ENCODE data around the gene LAMA5.

Gene LAMA5

DNA sequence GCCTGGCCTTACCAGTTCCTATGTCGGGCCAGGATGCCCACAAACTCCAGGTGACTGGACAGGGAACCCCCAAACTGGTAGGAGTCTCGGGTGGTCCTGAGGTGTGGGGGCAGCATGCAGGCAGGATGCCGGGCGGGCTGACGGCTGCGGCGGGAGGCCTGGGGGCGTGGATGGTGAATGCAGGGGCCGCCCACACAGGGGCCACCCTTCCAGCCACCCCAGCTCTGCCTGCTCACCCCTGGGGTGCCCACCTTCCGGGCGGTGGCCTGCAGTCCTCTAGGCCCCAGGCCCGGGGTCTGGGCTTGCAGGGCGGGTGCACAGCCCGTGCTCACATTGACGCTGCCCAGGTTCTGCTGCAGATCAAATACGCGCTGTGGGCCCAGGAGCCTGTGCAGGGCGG lies 56.0 kb downstream of the LAMA5 start:
- TF ChIP-seq, protein P1, sequence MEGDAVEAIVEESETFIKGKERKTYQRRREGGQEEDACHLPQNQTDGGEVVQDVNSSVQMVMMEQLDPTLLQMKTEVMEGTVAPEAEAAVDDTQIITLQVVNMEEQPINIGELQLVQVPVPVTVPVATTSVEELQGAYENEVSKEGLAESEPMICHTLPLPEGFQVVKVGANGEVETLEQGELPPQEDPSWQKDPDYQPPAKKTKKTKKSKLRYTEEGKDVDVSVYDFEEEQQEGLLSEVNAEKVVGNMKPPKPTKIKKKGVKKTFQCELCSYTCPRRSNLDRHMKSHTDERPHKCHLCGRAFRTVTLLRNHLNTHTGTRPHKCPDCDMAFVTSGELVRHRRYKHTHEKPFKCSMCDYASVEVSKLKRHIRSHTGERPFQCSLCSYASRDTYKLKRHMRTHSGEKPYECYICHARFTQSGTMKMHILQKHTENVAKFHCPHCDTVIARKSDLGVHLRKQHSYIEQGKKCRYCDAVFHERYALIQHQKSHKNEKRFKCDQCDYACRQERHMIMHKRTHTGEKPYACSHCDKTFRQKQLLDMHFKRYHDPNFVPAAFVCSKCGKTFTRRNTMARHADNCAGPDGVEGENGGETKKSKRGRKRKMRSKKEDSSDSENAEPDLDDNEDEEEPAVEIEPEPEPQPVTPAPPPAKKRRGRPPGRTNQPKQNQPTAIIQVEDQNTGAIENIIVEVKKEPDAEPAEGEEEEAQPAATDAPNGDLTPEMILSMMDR (IDR thresholded peaks at IDR 0.05; ENCODE audit: low read depth, low read length, missing control alignments): no peak
- H3K4me3 ChIP-seq (ENCODE audit: low read depth, low read length): no peak overlapping the region

DNA sequence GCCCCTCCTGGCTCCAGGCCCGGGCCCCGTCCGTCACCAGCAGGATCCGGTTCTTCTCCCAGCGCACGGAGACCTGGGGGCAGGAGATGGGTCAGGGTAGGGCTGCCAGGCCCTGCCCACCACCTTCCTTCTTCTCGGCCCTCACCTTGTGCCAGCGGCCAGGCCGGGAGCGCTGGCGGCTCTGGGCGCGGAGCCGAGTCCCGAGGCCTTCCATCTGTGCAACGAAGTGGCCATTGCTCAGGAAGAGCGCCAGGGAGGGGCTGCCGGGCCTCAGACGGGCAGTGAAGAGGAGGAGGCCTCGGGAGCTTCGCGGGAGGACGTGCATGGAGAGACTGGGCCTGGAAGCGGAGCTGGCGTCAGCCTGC lies 56.4 kb downstream of the LAMA5 start:
- no peak for DNase-seq (ENCODE audit: low read depth)
- no peak overlapping the region for H3K4me3 ChIP-seq (ENCODE audit: low read depth, low read length)
- TF ChIP-seq, protein P1 (IDR thresholded peaks at IDR 0.05; ENCODE audit: low read depth, low read length, missing control alignments): no peak

More for the DNA sequence above, 56.0 kb downstream of the LAMA5 start:
- DNase-seq (ENCODE audit: low read depth): no peak

DNA sequence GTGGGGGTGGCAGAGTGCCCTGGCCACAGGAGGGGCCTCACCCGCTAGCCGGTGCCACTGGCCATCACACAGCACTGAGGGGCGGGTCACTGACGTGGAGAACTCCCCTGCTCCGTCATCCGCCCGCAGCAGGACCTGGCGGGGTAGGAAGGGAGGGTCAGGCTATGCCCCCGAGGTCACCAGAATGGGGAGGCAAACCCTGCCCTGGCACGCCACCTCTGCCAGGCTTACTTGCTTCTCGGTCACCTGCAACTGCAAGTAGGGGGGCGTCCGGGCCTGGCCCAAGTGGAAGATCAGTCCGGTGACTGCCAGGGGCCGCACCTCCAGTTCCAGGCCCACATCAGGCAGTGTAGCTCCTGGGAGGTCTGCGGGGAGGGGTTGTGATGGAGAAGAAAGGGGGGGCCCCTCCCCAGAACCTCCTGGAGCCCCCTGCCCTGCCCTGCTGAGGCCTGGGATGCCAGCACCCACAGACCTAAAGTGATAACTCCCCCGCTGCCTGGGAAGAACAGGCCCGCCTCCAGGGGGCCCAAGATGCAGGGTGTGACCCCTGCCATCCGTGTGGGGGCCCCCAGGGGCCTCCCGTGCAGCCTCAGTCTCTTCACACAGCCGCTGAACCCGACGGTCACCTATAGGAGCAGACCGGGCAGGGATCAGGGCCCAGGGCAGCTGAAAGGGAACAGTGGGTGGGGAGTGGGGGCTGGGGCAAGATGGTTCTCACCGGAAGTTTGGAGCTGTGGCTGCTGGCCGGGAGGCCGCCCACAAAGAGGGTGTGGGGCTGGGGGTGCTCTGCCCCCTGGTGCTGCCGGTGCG lies 57.0 kb downstream of the LAMA5 start:
- DNase-seq (ENCODE audit: low read depth): no peak
- TF ChIP-seq, protein P1 (IDR thresholded peaks at IDR 0.05; ENCODE audit: low read depth, low read length, missing control alignments): no peak

DNA sequence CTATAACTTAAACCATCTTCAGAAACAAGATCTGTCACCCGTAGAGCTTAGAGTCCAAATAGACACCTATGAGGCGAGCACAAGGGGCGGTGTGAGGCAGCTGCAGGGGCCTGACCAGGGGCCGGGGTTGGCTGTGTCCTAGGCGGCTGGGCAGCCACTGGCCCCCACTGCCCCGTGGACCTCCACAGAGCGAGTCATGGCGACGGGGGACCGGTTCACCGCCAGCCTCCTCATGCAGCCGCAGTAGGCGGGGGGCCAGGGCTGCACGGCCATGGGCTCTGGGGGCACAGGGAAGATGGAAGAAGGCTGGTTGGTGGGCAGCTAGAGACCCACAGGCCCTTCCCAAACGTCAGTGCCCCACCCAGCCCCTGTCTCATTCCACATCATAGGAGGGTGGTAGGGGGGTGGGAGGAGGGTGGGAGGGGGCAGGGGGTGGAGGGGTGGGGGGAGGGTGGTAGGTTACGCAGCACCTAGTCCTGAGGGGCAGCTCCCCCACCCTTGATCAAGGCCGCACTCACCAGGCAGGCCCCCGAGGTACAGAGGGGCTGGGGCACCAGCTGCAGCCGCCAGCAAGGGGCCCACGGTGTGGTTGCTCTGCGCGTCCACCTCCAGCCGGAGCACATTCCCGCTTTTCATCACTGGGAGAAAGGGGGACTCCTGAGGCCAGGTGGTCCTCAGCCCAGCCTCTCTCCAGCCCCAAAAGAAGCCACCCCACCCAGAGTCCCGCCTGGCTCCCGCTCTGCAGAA lies 57.7 kb downstream of the LAMA5 start:
- H3K4me3 ChIP-seq (ENCODE audit: low read depth, low read length): no peak overlapping the region
- TF ChIP-seq, protein P1 (IDR thresholded peaks at IDR 0.05; ENCODE audit: low read depth, low read length, missing control alignments): no peak
- DNase-seq (ENCODE audit: low read depth): no peak

More for the DNA sequence above, 57.0 kb downstream of the LAMA5 start:
- H3K4me3 ChIP-seq (ENCODE audit: low read depth, low read length): no peak overlapping the region

DNA sequence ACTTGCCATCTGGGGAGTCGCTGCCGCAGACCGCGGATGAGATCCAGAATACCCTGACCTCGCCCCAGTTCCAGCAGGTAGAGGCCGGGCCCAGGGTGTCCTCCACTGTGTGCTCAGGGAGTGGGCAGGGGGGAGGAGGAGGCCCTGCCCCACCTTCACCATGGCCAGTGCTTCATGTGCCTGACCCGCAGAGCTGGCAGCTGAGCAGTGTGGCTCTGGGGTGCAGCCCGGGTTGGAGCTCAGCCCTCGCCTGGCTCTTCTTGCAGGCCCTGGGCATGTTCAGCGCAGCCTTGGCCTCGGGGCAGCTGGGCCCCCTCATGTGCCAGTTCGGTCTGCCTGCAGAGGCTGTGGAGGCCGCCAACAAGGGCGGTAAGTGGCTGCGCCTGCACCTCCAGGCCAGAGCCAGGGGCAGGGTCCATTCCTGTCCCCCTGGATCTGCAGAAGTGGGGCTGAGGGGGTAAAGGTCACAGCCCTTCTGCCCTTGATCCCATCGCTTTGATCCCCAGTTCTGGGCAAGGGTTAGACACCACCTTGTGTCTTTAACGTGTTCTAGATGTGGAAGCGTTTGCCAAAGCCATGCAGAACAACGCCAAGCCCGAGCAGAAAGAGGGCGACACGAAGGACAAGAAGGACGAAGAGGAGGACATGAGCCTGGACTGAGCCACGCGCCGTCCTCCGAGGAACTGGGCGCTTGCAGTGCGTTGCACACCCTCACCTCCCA lies 58.9 kb downstream of the LAMA5 start:
- TF ChIP-seq, protein P1 (IDR thresholded peaks at IDR 0.05; ENCODE audit: low read depth, low read length, missing control alignments): no peak
- DNase-seq (ENCODE audit: low read depth): no peak
- no peak overlapping the region for H3K4me3 ChIP-seq (ENCODE audit: low read depth, low read length)

DNA sequence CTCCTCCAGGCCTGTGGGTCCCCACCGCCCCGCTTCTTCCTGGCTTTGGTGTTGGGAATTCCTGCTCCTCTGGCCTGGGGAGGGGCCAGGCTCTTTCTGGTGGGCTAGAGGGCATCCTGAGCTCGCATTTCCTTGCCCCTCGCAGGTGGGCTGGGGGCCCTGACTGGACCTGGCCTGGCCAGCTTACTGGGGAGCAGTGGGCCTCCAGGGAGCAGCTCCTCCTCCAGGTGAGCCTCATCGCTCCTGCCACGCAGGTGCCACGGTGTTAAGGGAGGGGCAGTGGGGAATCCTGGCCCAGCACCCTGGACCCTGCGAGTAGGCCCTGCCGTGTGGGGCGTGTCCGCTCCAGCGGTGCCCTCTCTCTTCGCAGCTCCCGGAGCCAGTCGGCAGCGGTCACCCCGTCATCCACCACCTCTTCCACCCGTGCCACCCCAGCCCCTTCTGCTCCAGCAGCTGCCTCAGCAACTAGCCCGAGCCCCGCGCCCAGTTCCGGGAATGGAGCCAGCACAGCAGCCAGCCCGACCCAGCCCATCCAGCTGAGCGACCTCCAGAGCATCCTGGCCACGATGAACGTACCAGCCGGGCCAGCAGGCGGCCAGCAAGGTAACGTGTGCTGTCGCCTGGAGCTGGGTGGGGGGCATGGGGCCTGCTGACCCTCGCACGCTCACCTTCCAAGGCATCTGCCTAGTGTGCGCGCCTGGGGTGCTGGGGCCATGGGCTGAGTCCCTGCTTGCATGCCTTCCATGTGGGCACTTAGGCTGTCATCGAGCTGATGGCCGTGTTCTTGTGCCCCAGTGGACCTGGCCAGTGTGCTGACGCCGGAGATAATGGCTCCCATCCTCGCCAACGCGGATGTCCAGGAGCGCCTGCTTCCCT lies 59.6 kb downstream of the LAMA5 start:
- TF ChIP-seq, protein P1 (IDR thresholded peaks at IDR 0.05; ENCODE audit: low read depth, low read length, missing control alignments): no peak
- no peak overlapping the region for H3K4me3 ChIP-seq (ENCODE audit: low read depth, low read length)
- no peak for DNase-seq (ENCODE audit: low read depth)

Measured in GM12864 (cell line).